Caco-2 (cell line): ENCODE measurements around the gene SLPI. TPM values are rescaled to one million over a fixed set of nuclear protein-coding genes. Genes with fewer than 3 reads are reported as not detected.

Experiments
- BruUV-seq: library from RNA; stranded (reverse); fragments of 400-500 nt; replicated peaks from 2 replicates; lab custom pipeline; 2021; lab: Mats Ljungman, UMichigan
- CTCF ChIA-PET: fragments of 300-600 bp; sonication (Branson Sonifier 250); formaldehyde crosslinking; loops from one replicate; lab custom pipeline; 2022; ENCODE audit warnings: antibody characterized with exemption; lab: Charles Lee
- POLR2A ChIA-PET: fragments of 300-600 bp; sonication (Branson Sonifier 250); formaldehyde crosslinking; loops from one replicate; lab custom pipeline; 2022; ENCODE audit warnings: antibody characterized with exemption; lab: Charles Lee
- DNase-seq, 2 experiments: peaks; one replicate each; pipeline versions ENCODE4 v3.0.0 to v3.0.0-alpha.2; 2020 to 2022
- H3K27me3 ChIP-seq: replicated peaks from 2 replicates; pipeline ENCODE4 v1.6.0; 2011; ENCODE audit warnings: low read length; ENCODE audit not compliant: control insufficient read depth, insufficient read depth
- H3K36me3 ChIP-seq: 2 replicates; pipeline ENCODE4 v1.5.1; 2011; ENCODE audit warnings: low read length; ENCODE audit not compliant: control insufficient read depth, insufficient read depth
- H3K4me1 ChIP-seq: fragments of 250-450 bp; sonication (Bioruptor Pico); 2 replicates; pipeline ENCODE4 v1.5.1; 2020; ENCODE audit warnings: mild to moderate bottlenecking
- H3K4me3 ChIP-seq: 2 replicates; pipeline ENCODE4 v1.5.1; 2011; ENCODE audit warnings: low read depth, mild to moderate bottlenecking, control low read depth, low read length
- H3K9me3 ChIP-seq: fragments of 250-450 bp; sonication (Bioruptor Pico); 2 replicates; pipeline ENCODE4 v1.5.1; 2020; ENCODE audit warnings: mild to moderate bottlenecking, moderate library complexity
- H3K27ac Mint-ChIP-seq: one replicate; pipeline ENCODE4 v1.8.0; 2022; ENCODE audit warnings: mixed read lengths; ENCODE audit not compliant: unreplicated experiment
- H3K27me3 Mint-ChIP-seq: one replicate; pipeline ENCODE4 v1.8.0; 2022; ENCODE audit warnings: mixed read lengths; ENCODE audit not compliant: insufficient read depth, unreplicated experiment
- H3K36me3 Mint-ChIP-seq: one replicate; pipeline ENCODE4 v1.8.0; 2022; ENCODE audit warnings: mild to moderate bottlenecking, mixed read lengths; ENCODE audit not compliant: insufficient read depth, unreplicated experiment
- H3K4me1 Mint-ChIP-seq: one replicate; pipeline ENCODE4 v1.8.0; 2022; ENCODE audit warnings: low read depth, mixed read lengths; ENCODE audit not compliant: unreplicated experiment
- H3K4me3 Mint-ChIP-seq: one replicate; pipeline ENCODE4 v1.8.0; 2022; ENCODE audit warnings: mild to moderate bottlenecking, moderate library complexity, mixed read lengths; ENCODE audit not compliant: unreplicated experiment
- H3K9me3 Mint-ChIP-seq: one replicate; pipeline ENCODE4 v1.8.0; 2022; ENCODE audit warnings: mixed read lengths; ENCODE audit not compliant: unreplicated experiment
- CTCF ChIP-seq, 2 experiments: fragments of 200-600 bp in 1 of 2; IDR thresholded peaks; 1 replicate in 1 of 2; 2 replicates in 1 of 2; pipeline versions ENCODE4 v1.5.1 to v1.8.0; 2011 to 2022; ENCODE audit warnings: antibody characterized with exemption in 1 of 2, control low read depth in 1 of 2, inconsistent platforms in 1 of 2, low read depth in 1 of 2, low read length in 1 of 2, mild to moderate bottlenecking in 1 of 2, moderate library complexity in 1 of 2; ENCODE audit not compliant: insufficient read depth in 1 of 2, severe bottlenecking in 1 of 2, unreplicated experiment in 1 of 2
- intact Hi-C: fragments of 100-400 bp; cut with micrococcal nuclease; formaldehyde crosslinking; loops from one replicate; pipeline ENCODE4 v1.10.0; 2022; ENCODE audit not compliant: unreplicated experiment
- total RNA-seq: library from RNA; stranded (reverse); gene quantifications from 2 replicates; pipeline ENCODE4 v1.2.3, GENCODE V29; 2022

The SLPI gene
- total RNA-seq, 1 experiment from 2014 or later: 3.0 TPM

GRCh38 chr20:45251884-45252560 lies 2.3 kb downstream of the SLPI start:
- POLR2A ChIA-PET: no interaction called here
- TF ChIP-seq CTCF (IDR thresholded peaks at IDR 0.05; ENCODE audit: insufficient read depth in 1 of 2, low read depth in 1 of 2, low read length in 1 of 2, severe bottlenecking in 1 of 2, unreplicated experiment in 1 of 2): no peak
- CTCF ChIA-PET: interaction anchor here (1.1 kb wide), 1 partner anchor 42 kb away, joined by 3 read pairs; no protein-coding TSS in a partner anchor
- Histone ChIP-seq H3K36me3 (no peaks in the 10 kb centered on the region), H3K4me3 (no peak overlapping the region), H3K9me3 (no peaks in the 10 kb centered on the region), H3K27me3 (no peaks in the 10 kb centered on the region), H3K4me1 (peaks cover 6% of the 10 kb centered on the region)
- BruUV-seq: no TSS peak
- intact Hi-C loops: no loop called here
- Mint-ChIP-seq H3K27me3 (peaks cover 22% of the 10 kb centered on the region), H3K4me3 (no peak overlapping the region), H3K4me1 (peaks cover 6% of the 10 kb centered on the region), H3K27ac (no peak overlapping the region), H3K9me3 (no peaks in the 10 kb centered on the region), H3K36me3 (no peaks in the 10 kb centered on the region)
- DNase-seq: no peak

- CTCF ChIA-PET: no interaction called here
Observed at GRCh38 chr20:45248609-45249008, 5.8 kb downstream of the SLPI start.

GRCh38 chr20:45247865-45248264 lies 6.5 kb downstream of the SLPI start:
- Histone ChIP-seq H3K9me3 (no peaks in the 10 kb centered on the region), H3K4me3 (no peak overlapping the region), H3K4me1 (no peaks in the 10 kb centered on the region), H3K36me3 (no peaks in the 10 kb centered on the region), H3K27me3 (no peaks in the 10 kb centered on the region)
- Mint-ChIP-seq H3K4me1 (no peaks in the 10 kb centered on the region), H3K27ac (no peak overlapping the region), H3K9me3 (no peaks in the 10 kb centered on the region), H3K27me3 (peaks cover 32% of the 10 kb centered on the region), H3K4me3 (no peak overlapping the region), H3K36me3 (no peaks in the 10 kb centered on the region)
- DNase-seq: no peak
- POLR2A ChIA-PET: no interaction called here
- intact Hi-C loops: no loop called here
- BruUV-seq: no TSS peak
- no peak for TF ChIP-seq CTCF (IDR thresholded peaks at IDR 0.05; ENCODE audit: insufficient read depth in 1 of 2, low read depth in 1 of 2, low read length in 1 of 2, severe bottlenecking in 1 of 2, unreplicated experiment in 1 of 2)
- CTCF ChIA-PET: no interaction called here

More at GRCh38 chr20:45248609-45249008, 5.8 kb downstream of the SLPI start:
- no peaks in the 10 kb centered on the region for H3K36me3 ChIP-seq
- H3K27me3 ChIP-seq: no peaks in the 10 kb centered on the region
- Mint-ChIP-seq H3K36me3 (no peaks in the 10 kb centered on the region), H3K4me3 (no peak overlapping the region), H3K4me1 (no peaks in the 10 kb centered on the region), H3K9me3 (no peaks in the 10 kb centered on the region), H3K27ac (no peak overlapping the region), H3K27me3 (peaks cover 32% of the 10 kb centered on the region)
- BruUV-seq: no TSS peak
- H3K4me3 ChIP-seq: no peak overlapping the region
- intact Hi-C loops: no loop called here
- DNase-seq: no peak
- POLR2A ChIA-PET: no interaction called here
- no peak for TF ChIP-seq CTCF (IDR thresholded peaks at IDR 0.05; ENCODE audit: insufficient read depth in 1 of 2, low read depth in 1 of 2, low read length in 1 of 2, severe bottlenecking in 1 of 2, unreplicated experiment in 1 of 2)
- no peaks in the 10 kb centered on the region for H3K4me1 ChIP-seq
- no peaks in the 10 kb centered on the region for H3K9me3 ChIP-seq
